RWPE2 (cell line): ENCODE measurements around the gene CLHC1.
"Not testable (repeated sequence)": the region's sequence is repeated elsewhere in the genome, so short reads cannot be mapped to it uniquely, and the experiment has no call there.

ENCODE experiments used
- ATAC-seq: fragments of 200-7000 bp; cut with Tn5 transposase; 3 replicates; pipeline ENCODE4 v1.9.1; 2021; ENCODE audit warnings: low read depth
- DNase-seq: peaks from one replicate; pipeline ENCODE4 v3.0.0-alpha.2; 2020; ENCODE audit warnings: low spot score
- H3K27ac ChIP-seq: fragments of 450-650 bp; 2 replicates; pipeline ENCODE4 v1.5.1; 2017; ENCODE audit warnings: mild to moderate bottlenecking; ENCODE audit not compliant: poor library complexity, severe bottlenecking
- H3K27me3 ChIP-seq: fragments of 250-450 bp; sonication (Bioruptor Pico); 2 replicates; pipeline ENCODE4 v1.5.1; 2021; ENCODE audit warnings: mild to moderate bottlenecking, moderate library complexity; ENCODE audit not compliant: insufficient read depth, poor library complexity, severe bottlenecking
- H3K36me3 ChIP-seq: fragments of 250-450 bp; sonication (Bioruptor Pico); 2 replicates; pipeline ENCODE4 v1.5.1; 2020; ENCODE audit warnings: low read depth, mild to moderate bottlenecking, moderate library complexity
- H3K4me1 ChIP-seq: fragments of 250-450 bp; sonication (Bioruptor Pico); 2 replicates; pipeline ENCODE4 v1.5.1; 2021; ENCODE audit warnings: mild to moderate bottlenecking, moderate library complexity; ENCODE audit not compliant: insufficient read depth, poor library complexity, severe bottlenecking
- H3K4me3 ChIP-seq: fragments of 250-450 bp; sonication (Bioruptor Pico); 2 replicates; pipeline ENCODE4 v1.5.1; 2021; ENCODE audit warnings: mild to moderate bottlenecking, moderate library complexity; ENCODE audit not compliant: severe bottlenecking
- H3K9me3 ChIP-seq: fragments of 250-450 bp; sonication (Bioruptor Pico); 2 replicates; pipeline ENCODE4 v1.5.1; 2021; ENCODE audit warnings: mild to moderate bottlenecking, moderate library complexity; ENCODE audit not compliant: severe bottlenecking
- TF ChIP-seq, protein P1 (sequence below): fragments of 450-650 bp; IDR thresholded peaks from one replicate; pipeline ENCODE4 v1.5.1; 2017; ENCODE audit warnings: mild to moderate bottlenecking, moderate library complexity; ENCODE audit not compliant: poor library complexity, severe bottlenecking

The CLHC1 gene

GRCh38 chr2:55247025-55247424 lies 14.9 kb upstream of the CLHC1 start:
- H3K9me3 ChIP-seq = no peaks in the 10 kb centered on the region
- peaks cover 90% of the 10 kb centered on the region for H3K36me3 ChIP-seq
- H3K27ac ChIP-seq = no peak overlapping the region
- ATAC-seq (no peak), DNase-seq (no peak)
- no peaks in the 10 kb centered on the region for H3K4me1 ChIP-seq
- H3K4me3 ChIP-seq = no peak overlapping the region
- TF ChIP-seq, protein P1, sequence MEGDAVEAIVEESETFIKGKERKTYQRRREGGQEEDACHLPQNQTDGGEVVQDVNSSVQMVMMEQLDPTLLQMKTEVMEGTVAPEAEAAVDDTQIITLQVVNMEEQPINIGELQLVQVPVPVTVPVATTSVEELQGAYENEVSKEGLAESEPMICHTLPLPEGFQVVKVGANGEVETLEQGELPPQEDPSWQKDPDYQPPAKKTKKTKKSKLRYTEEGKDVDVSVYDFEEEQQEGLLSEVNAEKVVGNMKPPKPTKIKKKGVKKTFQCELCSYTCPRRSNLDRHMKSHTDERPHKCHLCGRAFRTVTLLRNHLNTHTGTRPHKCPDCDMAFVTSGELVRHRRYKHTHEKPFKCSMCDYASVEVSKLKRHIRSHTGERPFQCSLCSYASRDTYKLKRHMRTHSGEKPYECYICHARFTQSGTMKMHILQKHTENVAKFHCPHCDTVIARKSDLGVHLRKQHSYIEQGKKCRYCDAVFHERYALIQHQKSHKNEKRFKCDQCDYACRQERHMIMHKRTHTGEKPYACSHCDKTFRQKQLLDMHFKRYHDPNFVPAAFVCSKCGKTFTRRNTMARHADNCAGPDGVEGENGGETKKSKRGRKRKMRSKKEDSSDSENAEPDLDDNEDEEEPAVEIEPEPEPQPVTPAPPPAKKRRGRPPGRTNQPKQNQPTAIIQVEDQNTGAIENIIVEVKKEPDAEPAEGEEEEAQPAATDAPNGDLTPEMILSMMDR = no peak
- no peaks in the 10 kb centered on the region for H3K27me3 ChIP-seq

- Histone ChIP-seq H3K27ac (no peak overlapping the region), H3K36me3 (peaks cover 90% of the 10 kb centered on the region), H3K27me3 (no peaks in the 10 kb centered on the region), H3K4me1 (no peaks in the 10 kb centered on the region), H3K4me3 (no peak overlapping the region), H3K9me3 (no peaks in the 10 kb centered on the region)
- TF ChIP-seq, protein P1 = no peak
- no peak for DNase-seq
- no peak for ATAC-seq
Measured at GRCh38 chr2:55245411-55245810, 13.3 kb upstream of the CLHC1 start.

GRCh38 chr2:55242617-55243016 lies 10.5 kb upstream of the CLHC1 start:
- no peaks in the 10 kb centered on the region for H3K9me3 ChIP-seq
- H3K4me1 ChIP-seq = no peaks in the 10 kb centered on the region
- ATAC-seq (no peak), DNase-seq (no peak)
- H3K27ac ChIP-seq = no peak overlapping the region
- H3K36me3 ChIP-seq = peaks cover 87% of the 10 kb centered on the region
- TF ChIP-seq, protein P1 = no peak
- H3K27me3 ChIP-seq = no peaks in the 10 kb centered on the region
- H3K4me3 ChIP-seq = no peak overlapping the region

GRCh38 chr2:55241582-55241981 lies 9.5 kb upstream of the CLHC1 start:
- H3K4me3 ChIP-seq, H3K9me3 ChIP-seq, H3K27ac ChIP-seq, DNase-seq, H3K4me1 ChIP-seq, H3K27me3 ChIP-seq, ATAC-seq: not testable (repeated sequence)
- peaks cover 84% of the 10 kb centered on the region for H3K36me3 ChIP-seq

DNA sequence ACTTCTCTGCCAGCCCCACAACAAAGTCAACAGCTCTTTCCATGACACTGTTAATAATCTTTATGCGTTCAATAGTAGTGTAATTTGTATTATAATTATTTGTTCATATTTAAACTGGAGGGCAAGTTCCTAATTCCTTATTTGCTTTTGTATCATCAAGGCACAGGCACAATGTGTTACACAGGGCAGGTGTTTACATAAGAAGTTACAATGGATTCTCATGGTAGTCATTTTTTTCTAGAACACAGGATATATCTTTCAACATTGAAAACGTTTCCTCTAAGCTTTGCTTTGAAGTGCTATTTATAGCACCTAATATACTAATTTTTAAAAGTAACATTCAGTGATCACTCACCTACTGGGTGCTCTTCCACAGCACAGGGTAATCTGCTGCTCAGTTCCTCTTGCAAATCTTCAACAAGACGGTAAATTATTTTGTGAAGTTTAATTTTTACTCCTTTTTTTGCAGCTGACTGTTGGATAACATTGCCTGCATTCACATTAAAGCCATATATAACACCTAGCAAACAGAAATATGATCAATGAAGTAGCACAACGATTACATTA lies 7.6 kb upstream of the CLHC1 start:
- ATAC-seq (no peak), DNase-seq (no peak)
- TF ChIP-seq, protein P1 = no peak
- no peaks in the 10 kb centered on the region for H3K27me3 ChIP-seq
- peaks cover 84% of the 10 kb centered on the region for H3K36me3 ChIP-seq
- no peak overlapping the region for H3K27ac ChIP-seq
- H3K4me1 ChIP-seq = no peaks in the 10 kb centered on the region
- H3K4me3 ChIP-seq = no peak overlapping the region
- H3K9me3 ChIP-seq = no peaks in the 10 kb centered on the region
